ENCODE results near the gene TSBP1. TPM values are rescaled to one million over a fixed set of nuclear protein-coding genes. Genes with fewer than 3 reads are reported as not detected.

TSBP1 gene
- total and polyA plus RNA-seq, 2 of the 8 experiments (the other 6 are each of a cell fraction or from before 2014, with no cell fraction given) = not detected

- ChIA-PET POLR2A (ENCODE audit: partially characterized antibody) (no interaction called here), CTCF (ENCODE audit: partially characterized antibody) (interaction anchor here (0.6 to 5.7 kb wide), 21 partner anchors 9 to 453 kb away, joined by 3 to 54 read pairs (median 10); no protein-coding TSS in a partner anchor)
- Histone ChIP-seq H3K27me3 (replicated peaks in 1 of 4; ENCODE audit: control insufficient read depth in 3 of 4, extremely low read depth in 1 of 4, insufficient read depth in 3 of 4, low read length in 3 of 4) (peaks cover 0 to 12% (median 1%) of the 10 kb centered on the region in 4 experiments; a peak in 1 of 7 replicates), H2AK5ac (ENCODE audit: low read depth, low read length) (no peak overlapping the region), H4K5ac (ENCODE audit: insufficient read length, low read depth, low read length) (no peak overlapping the region), H4K8ac (ENCODE audit: extremely low read depth, insufficient read depth, low read length) (no peak overlapping the region), H2AFZ (ENCODE audit: low read length) (peak overlapping the region; percentile 78; the same call in 1 of the 2 replicates), H3K9me3 (ENCODE audit: insufficient read depth in 2 of 2, low read depth in 1 of 2, low read length in 1 of 2) (no peaks in the 10 kb centered on the region), H3K4me1 (replicated peaks in 1 of 4; ENCODE audit: control insufficient read depth in 3 of 4, insufficient read depth in 4 of 4, low read length in 3 of 4) (no peaks in the 10 kb centered on the region), H2BK20ac (ENCODE audit: low read length) (no peak overlapping the region), H3K36me3 (ENCODE audit: control insufficient read depth in 2 of 4, insufficient read depth in 4 of 4, low read length in 3 of 4) (no peaks in the 10 kb centered on the region), H4K20me1 (replicated peaks in 1 of 2; ENCODE audit: control insufficient read depth in 1 of 2, insufficient read depth in 2 of 2, low read length in 2 of 2) (peaks cover 0 to 1% of the 10 kb centered on the region in 2 experiments), H3K23me2 (ENCODE audit: low read depth, low read length) (no peaks in the 10 kb centered on the region), H3K4me2 (ENCODE audit: insufficient read depth in 1 of 2, low read depth in 2 of 2, low read length in 2 of 2) (peak overlapping the region; percentile 45 to 61; a peak in 3 of 4 replicates), H3K56ac (replicated peaks; ENCODE audit: insufficient read length, low read depth, low read length) (no peak overlapping the region), H3K14ac (ENCODE audit: insufficient read length) (no peak overlapping the region), H3K23ac (ENCODE audit: insufficient read length) (no peak overlapping the region), H2BK120ac (replicated peaks; ENCODE audit: low read depth, low read length) (no peak overlapping the region), H3K4ac (replicated peaks; ENCODE audit: insufficient read length, low read depth, low read length) (no peak overlapping the region), H3K79me2 (ENCODE audit: control insufficient read depth in 1 of 2, insufficient read depth in 2 of 2, low read length in 2 of 2) (no peaks in the 10 kb centered on the region), H3K18ac (ENCODE audit: extremely low read depth, low read length) (no peak overlapping the region), H3K79me1 (ENCODE audit: low read depth, low read length) (no peaks in the 10 kb centered on the region), H3K9ac (replicated peaks in 1 of 4; ENCODE audit: extremely low read depth in 1 of 4, low read depth in 3 of 4, low read length in 3 of 4) (no peak overlapping the region), H3K27ac (ENCODE audit: low read depth, low read length) (no peak overlapping the region), H4K91ac (replicated peaks; ENCODE audit: insufficient read length, low read length) (no peak overlapping the region), H2BK12ac (ENCODE audit: low read depth, low read length) (no peak overlapping the region), H2BK15ac (ENCODE audit: low read length) (no peak overlapping the region), H3K4me3 (ENCODE audit: extremely low read depth in 1 of 4, insufficient read depth in 2 of 4, low read depth in 3 of 4, low read length in 4 of 4) (peak overlapping the region; percentile 16 to 56 (median 21); a peak in 5 of 8 replicates), H2BK5ac (ENCODE audit: low read depth, low read length) (no peak overlapping the region)
- DNase-seq (ENCODE audit: low read depth in 1 of 2, low spot score in 2 of 2) = peak; percentile 41 to 89
- peak; percentile 68 for FAIRE-seq
- WGBS, 2 experiments (ENCODE audit: extremely low coverage in 1 of 2, insufficient coverage in 1 of 2, insufficient read length in 1 of 2, insufficient replicate concordance in 2 of 2, low coverage in 1 of 2, low lambda C conversion rate in 2 of 2, missing lambda C conversion rate in 1 of 2) = 16% methylated on average over 13 of the region's 13 CpGs; no CpG with 5 or more reads in 1 of the 2 experiments
- TF ChIP-seq TCF12 (IDR thresholded peaks at IDR 0.05; ENCODE audit: low read depth, low read length) = no peak
- TF ChIP-seq SIX5 (IDR thresholded peaks at IDR 0.05; ENCODE audit: low read depth, low read length) = no peak
- TF ChIP-seq CTCF (IDR thresholded peaks at IDR 0.05; ENCODE audit: control extremely low read depth in 1 of 3, insufficient read depth in 1 of 3, low read depth in 1 of 3, low read length in 3 of 3) = peak; percentile 77 to 90 (median 82)
- peak; percentile 50; the same call in 1 of the 2 replicates for TF ChIP-seq RFX5 (IDR thresholded peaks at IDR 0.05; ENCODE audit: borderline replicate concordance, low read depth, low read length)
- no peak for TF ChIP-seq MAX (IDR thresholded peaks at IDR 0.05)
- no peak for TF ChIP-seq TBP (IDR thresholded peaks at IDR 0.05; ENCODE audit: low read depth, low read length)
- no peak for TF ChIP-seq SUZ12 (IDR thresholded peaks at IDR 0.05; ENCODE audit: low read length)
- TF ChIP-seq TEAD4 (IDR thresholded peaks at IDR 0.05; ENCODE audit: low read depth, low read length) = no peak
- no peak for TF ChIP-seq ATF2 (IDR thresholded peaks at IDR 0.05; ENCODE audit: low read length)
These were observed 43.9 kb upstream of the TSBP1 start for GRCh38 chr6:32415521-32416019.
